Thyroid gland (tissue), 4 donors: Measurements from ENCODE around the gene CERS4. TPM values are rescaled to one million over a fixed set of nuclear protein-coding genes. Genes with fewer than 3 reads are reported as not detected.
"Not testable (repeated sequence)": the region's sequence is repeated elsewhere in the genome, so short reads cannot be mapped to it uniquely, and the experiment has no call there.

Source experiments
- DNase-seq, 2 donors: peaks; one replicate each; pipeline ENCODE4 v3.0.0-alpha.2; 2019
- H3K27ac ChIP-seq, 3 donors: fragments of 200-600 bp; sonication (generic); 1 replicate in 2 of 3; 2 replicates in 1 of 3; pipeline ENCODE4 v1.5.1; 2016 to 2019; ENCODE audit warnings: mild to moderate bottlenecking in 1 of 3, moderate library complexity in 1 of 3
- H3K27me3 ChIP-seq: fragments of 200-600 bp; sonication (generic); one replicate; pipeline ENCODE4 v1.5.1; 2019
- H3K36me3 ChIP-seq, 2 donors: fragments of 200-600 bp; sonication (generic); one replicate each; pipeline ENCODE4 v1.5.1; 2016 to 2019
- H3K4me1 ChIP-seq, 2 donors: fragments of 200-600 bp; sonication (generic); one replicate each; pipeline ENCODE4 v1.5.1; 2017 to 2019
- H3K4me3 ChIP-seq, 3 donors: fragments of 200-600 bp; sonication (generic); replicated peaks in 1 of 3; 1 replicate in 2 of 3; 2 replicates in 1 of 3; pipeline ENCODE4 v1.5.1; 2016; ENCODE audit warnings: mild to moderate bottlenecking in 1 of 3
- H3K9me3 ChIP-seq: fragments of 200-600 bp; sonication (generic); one replicate; pipeline ENCODE4 v1.5.1; 2017
- CTCF ChIP-seq, 6 experiments: fragments of 200-600 bp in 3 of 6; fragments of 450-650 bp in 3 of 6; sonication (generic) in 3 of 6; IDR thresholded peaks; one replicate each; pipeline ENCODE4 v1.5.1; 2016 to 2019; ENCODE audit warnings: antibody characterized with exemption in 6 of 6, mild to moderate bottlenecking in 2 of 6, inconsistent platforms in 1 of 6, moderate library complexity in 1 of 6
- POLR2A ChIP-seq, 2 donors: fragments of 450-650 bp; IDR thresholded peaks; one replicate each; pipeline ENCODE4 v1.6.1; 2017; ENCODE audit warnings: antibody characterized with exemption in 2 of 2, mild to moderate bottlenecking in 2 of 2, moderate library complexity in 1 of 2
- WGBS, 2 donors: methylation state at CpG; one replicate each; pipeline ENCODE4 v1.1.5; 2017; 5-methylcytosine and 5-hydroxymethylcytosine counted together
- intact Hi-C: fragments of 100-400 bp; cut with DNase I; formaldehyde crosslinking; loops from one replicate; pipeline ENCODE4 v1.15.1; 2023
- total RNA-seq, 4 donors: library from RNA; depleted of rRNA; stranded (reverse); fragments of >200 nt; gene quantifications; one replicate each; pipeline ENCODE4 v1.2.3, GENCODE V29; 2016

The CERS4 gene
- total RNA-seq, 4 donors from 2014 or later, result 123 to 175 (median 144) TPM

- WGBS, 2 donors, result 75 to 77% methylated on average over 10 to 11 of the region's 11 CpGs
- H3K4me1 ChIP-seq, result peaks cover 4 to 6% of the 10 kb centered on the region in 2 donors
- no peaks in the 10 kb centered on the region for H3K36me3 ChIP-seq
- TF ChIP-seq CTCF (IDR thresholded peaks at IDR 0.05) (no peak), POLR2A (IDR thresholded peaks at IDR 0.05) (no peak)
- no peaks in the 10 kb centered on the region for H3K9me3 ChIP-seq
- intact Hi-C loops, result no loop called here
- DNase-seq, result no peak
- H3K27ac ChIP-seq, result no peak overlapping the region
- no peaks in the 10 kb centered on the region for H3K27me3 ChIP-seq
- no peak overlapping the region for H3K4me3 ChIP-seq
Observed at GRCh38 chr19:8194528-8195267, 14.5 kb upstream of the CERS4 start.

GRCh38 chr19:8196271-8196927, 12.8 kb upstream of the CERS4 start:
- no peaks in the 10 kb centered on the region for H3K27me3 ChIP-seq
- no peak overlapping the region for H3K27ac ChIP-seq
- no peaks in the 10 kb centered on the region for H3K36me3 ChIP-seq
- H3K9me3 ChIP-seq, result no peaks in the 10 kb centered on the region
- no peak overlapping the region for H3K4me3 ChIP-seq
- no peak for TF ChIP-seq POLR2A (IDR thresholded peaks at IDR 0.05)
- TF ChIP-seq CTCF (IDR thresholded peaks at IDR 0.05), result no peak
- DNase-seq, result no peak
- 60 to 61% methylated on average over 10 of the region's 10 CpGs for WGBS, 2 donors
- intact Hi-C loops, result no loop called here
- peaks cover 4 to 6% of the 10 kb centered on the region in 2 donors for H3K4me1 ChIP-seq

- H3K9me3 ChIP-seq, H3K27me3 ChIP-seq, intact Hi-C loops, H3K27ac ChIP-seq, H3K36me3 ChIP-seq, H3K4me3 ChIP-seq, DNase-seq: not testable (repeated sequence)
- peaks cover 20 to 30% of the 10 kb centered on the region in 2 donors for H3K4me1 ChIP-seq
- 82 to 84% methylated on average over 15 of the region's 15 CpGs for WGBS, 2 donors
Observed at GRCh38 chr19:8203288-8204120, 5.7 kb upstream of the CERS4 start.

- intact Hi-C loops, result no loop called here
Observed at GRCh38 chr19:8204961-8205360, 4.2 kb upstream of the CERS4 start.

More at GRCh38 chr19:8204961-8205360, 4.2 kb upstream of the CERS4 start:
- Histone ChIP-seq H3K4me3 (no peak overlapping the region), H3K4me1 (peaks cover 26 to 33% of the 10 kb centered on the region in 2 donors), H3K9me3 (no peaks in the 10 kb centered on the region), H3K36me3 (no peaks in the 10 kb centered on the region), H3K27me3 (no peaks in the 10 kb centered on the region), H3K27ac (no peak overlapping the region)
- peak; percentile 93 to 94 for DNase-seq
- WGBS, 2 donors, result 32 to 52% methylated on average over 5 of the region's 5 CpGs
- TF ChIP-seq CTCF (IDR thresholded peaks at IDR 0.05), result no peak
- no peak for TF ChIP-seq POLR2A (IDR thresholded peaks at IDR 0.05)
